GM18909 (cell line): Measurements from ENCODE around the gene APOOL.
"Not testable (repeated sequence)": the region's sequence is repeated elsewhere in the genome, so short reads cannot be mapped to it uniquely, and the experiment has no call there.

Experiments used
- ATAC-seq: cut with Tn5 transposase; IDR thresholded peaks from one replicate; pipeline ENCODE4 v1.9.1; 2021; ENCODE audit warnings: mild to moderate bottlenecking; ENCODE audit not compliant: unreplicated experiment, poor library complexity

Gene APOOL

GRCh38 chrX:85003655-85004244, at the start of gene APOOL:
Gene APOOL, plus strand, starts transcription at chrX:85003877. Its CDS starts 36 bp downstream, at chrX:85003913.
- peak; percentile 97 for ATAC-seq

GRCh38 chrX:84956304-84956703, 47.4 kb upstream of the APOOL start:
- ATAC-seq, result no peak

GRCh38 chrX:84974803-84975202, 28.9 kb upstream of the APOOL start:
- no peak for ATAC-seq

- ATAC-seq, result not testable (repeated sequence)
Measured at GRCh38 chrX:84991739-84992138, 11.9 kb upstream of the APOOL start.

- no peak for ATAC-seq
Measured at GRCh38 chrX:84993150-84993549, 10.5 kb upstream of the APOOL start.

- ATAC-seq, result no peak
Measured at GRCh38 chrX:85001344-85001743, 2.3 kb upstream of the APOOL start.

- ATAC-seq, result no peak
Measured at GRCh38 chrX:85004255-85004654, 578 bp downstream of the APOOL start.

- no peak for ATAC-seq
Measured at GRCh38 chrX:85012098-85012497, 8.4 kb downstream of the APOOL start.

GRCh38 chrX:85015351-85015750, 11.7 kb downstream of the APOOL start:
- ATAC-seq, result not testable (repeated sequence)

GRCh38 chrX:85017721-85018120, 14.0 kb downstream of the APOOL start:
- ATAC-seq, result no peak

GRCh38 chrX:85018471-85018870, 14.8 kb downstream of the APOOL start:
- no peak for ATAC-seq

GRCh38 chrX:85020216-85020615, 16.5 kb downstream of the APOOL start:
- ATAC-seq, result no peak

- ATAC-seq, result no peak
Measured at GRCh38 chrX:85024044-85024443, 20.4 kb downstream of the APOOL start.

- no peak for ATAC-seq
Measured at GRCh38 chrX:85024562-85024961, 20.9 kb downstream of the APOOL start.

- no peak for ATAC-seq
Measured at GRCh38 chrX:85026170-85026569, 22.5 kb downstream of the APOOL start.

- no peak for ATAC-seq
Measured at GRCh38 chrX:85029043-85029442, 25.4 kb downstream of the APOOL start.

GRCh38 chrX:85031505-85031904, 27.8 kb downstream of the APOOL start:
- ATAC-seq, result no peak

- ATAC-seq, result no peak
Measured at GRCh38 chrX:85037114-85037513, 33.4 kb downstream of the APOOL start.

GRCh38 chrX:85051627-85052026, 48.0 kb downstream of the APOOL start:
- ATAC-seq, result peak; percentile 46

GRCh38 chrX:85052205-85052604, 48.5 kb downstream of the APOOL start:
- no peak for ATAC-seq

- ATAC-seq, result no peak
Measured at GRCh38 chrX:85052636-85053343, 49.1 kb downstream of the APOOL start.
